Stimulated activated CD8-positive, alpha-beta memory T cell treated with anti-CD3 and anti-CD28 coated beads, Interleukin-2, amount 100 ng/mL, for 48 hours (primary cell): ENCODE data around the gene DRD4.

Source experiments
- DNase-seq, 2 donors: peaks; one replicate each; pipeline ENCODE4 v3.0.0-alpha.2; 2020; ENCODE audit warnings: low read depth in 2 of 2

Gene DRD4

DNA sequence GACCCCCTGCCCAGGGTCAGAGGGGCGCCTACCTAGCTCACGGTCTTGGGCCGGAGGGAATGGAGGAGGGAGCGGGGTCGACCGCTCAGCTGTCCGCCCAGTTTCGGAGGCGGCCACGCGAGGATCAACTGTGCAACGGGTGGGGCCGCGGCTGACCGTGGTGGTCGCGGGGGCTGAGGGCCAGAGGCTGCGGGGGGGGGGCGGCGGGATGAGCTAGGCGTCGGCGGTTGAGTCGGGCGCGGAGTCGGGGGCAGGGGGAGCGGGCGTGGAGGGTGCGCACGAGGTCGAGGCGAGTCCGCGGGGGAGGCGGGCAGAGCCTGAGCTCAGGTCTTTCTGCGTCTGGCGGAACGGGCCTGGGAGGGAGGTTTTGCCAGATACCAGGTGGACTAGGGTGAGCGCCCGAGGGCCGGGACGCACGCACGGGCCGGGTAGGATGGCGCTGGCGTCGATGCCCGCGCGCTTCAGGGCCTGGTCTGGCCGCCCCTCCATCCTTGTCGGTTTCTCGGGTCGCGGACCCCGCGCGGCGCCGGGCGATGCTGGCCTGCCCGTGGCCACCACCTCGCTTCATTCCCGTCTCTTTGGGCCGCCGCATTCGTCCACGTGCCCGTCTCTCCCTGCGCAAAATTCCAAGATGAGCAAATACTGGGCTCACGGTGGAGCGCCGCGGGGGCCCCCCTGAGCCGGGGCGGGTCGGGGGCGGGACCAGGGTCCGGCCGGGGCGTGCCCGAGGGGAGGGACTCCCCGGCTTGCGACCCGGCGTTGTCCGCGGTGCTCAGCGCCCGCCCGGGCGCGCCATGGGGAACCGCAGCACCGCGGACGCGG is at the start of gene DRD4:
DRD4 (plus strand) TSS at position 759 of the 822 bp plus-strand sequence; CDS start at position 795, 36 bp downstream.
- DNase-seq = no peak

DNA sequence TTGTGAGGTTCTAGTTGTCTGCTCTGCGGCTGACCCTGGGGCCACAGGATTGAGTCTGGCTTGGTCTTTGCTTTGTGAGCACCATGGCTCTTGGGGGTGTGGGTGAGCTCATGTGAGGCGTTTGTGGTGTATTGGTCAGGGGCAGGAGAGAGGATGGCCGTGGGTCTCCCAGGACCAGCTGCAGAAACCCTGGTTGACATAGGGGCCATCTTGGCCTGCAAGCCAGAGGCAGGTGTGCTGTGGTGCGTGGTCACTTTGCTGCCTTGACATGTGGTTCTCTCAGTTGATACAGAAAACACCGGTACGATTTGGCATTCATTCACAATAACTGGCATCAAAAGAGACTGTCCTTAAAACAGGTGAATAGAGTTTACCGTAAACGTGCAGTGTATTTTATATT is 49.5 kb upstream of the DRD4 start:
- no peak for DNase-seq

GRCh38 chr11:587978-588380 is 49.1 kb upstream of the DRD4 start:
- peak; percentile 49 to 51 for DNase-seq

- DNase-seq = no peak
Observed at GRCh38 chr11:589798-590197, 47.3 kb upstream of the DRD4 start.

- no peak for DNase-seq
Observed at GRCh38 chr11:590997-591396, 46.1 kb upstream of the DRD4 start.

- DNase-seq = no peak
Observed at GRCh38 chr11:592501-592900, 44.6 kb upstream of the DRD4 start.

GRCh38 chr11:592918-593317 is 44.2 kb upstream of the DRD4 start:
- DNase-seq = no peak

GRCh38 chr11:593347-593746 is 43.7 kb upstream of the DRD4 start:
- DNase-seq = no peak

- no peak for DNase-seq
Observed at GRCh38 chr11:595400-595799, 41.7 kb upstream of the DRD4 start.

DNA sequence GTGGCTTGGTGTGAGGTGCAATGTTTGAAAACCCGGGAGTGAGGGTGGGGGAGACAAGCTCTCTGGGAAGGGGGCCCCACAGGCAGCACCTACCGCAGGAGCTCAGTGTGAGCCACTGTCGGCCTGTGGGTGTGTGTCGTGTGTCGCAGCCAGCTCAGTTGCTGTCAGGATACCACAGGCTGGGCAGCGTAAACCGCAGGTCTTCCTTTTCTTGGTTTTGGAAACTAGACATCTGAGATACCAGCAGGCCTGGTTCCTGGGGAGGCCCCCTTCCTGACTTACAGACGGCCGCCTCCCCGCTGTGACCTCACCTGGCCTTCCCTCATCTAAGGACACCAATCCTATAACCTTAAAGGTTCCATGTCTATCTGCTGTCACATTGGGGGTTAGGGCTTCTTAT is 40.7 kb upstream of the DRD4 start:
- no peak for DNase-seq

- DNase-seq = no peak
Observed at GRCh38 chr11:597166-597725, 39.8 kb upstream of the DRD4 start.

GRCh38 chr11:598005-598680 is 38.9 kb upstream of the DRD4 start:
- no peak for DNase-seq

DNA sequence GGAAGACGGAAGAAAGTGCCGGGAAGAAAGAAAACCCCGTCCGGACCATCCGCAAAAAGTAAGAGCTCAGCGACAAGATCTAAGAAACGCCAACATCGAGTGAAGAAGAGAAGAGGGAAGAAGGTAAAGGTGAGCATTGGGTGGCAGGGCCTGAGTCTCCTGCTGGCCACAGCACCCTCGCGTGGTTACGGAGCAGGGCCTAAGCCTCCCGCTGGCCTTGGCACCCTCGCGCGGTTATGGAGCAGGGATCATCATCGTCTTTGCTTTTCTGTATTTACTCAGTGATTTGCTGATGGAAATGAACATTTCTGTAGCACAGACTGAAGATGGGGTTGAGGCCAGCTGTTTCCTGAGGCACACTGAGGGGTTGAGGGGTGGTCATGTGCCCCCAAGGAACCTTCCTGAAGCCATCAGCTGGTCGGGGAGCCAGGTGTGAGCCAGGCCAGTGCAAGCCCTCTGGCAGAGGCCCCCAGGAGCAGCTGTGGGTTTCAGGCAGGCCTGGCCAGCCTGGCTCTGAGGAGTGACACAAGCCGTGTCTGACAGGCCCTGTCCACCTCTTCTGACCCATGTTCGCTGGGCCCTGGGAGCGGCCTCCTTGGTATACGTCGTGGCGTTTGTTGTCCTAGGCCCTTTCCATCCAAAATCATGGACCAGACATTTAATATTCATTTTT is 35.4 kb upstream of the DRD4 start:
- DNase-seq = no peak

DNA sequence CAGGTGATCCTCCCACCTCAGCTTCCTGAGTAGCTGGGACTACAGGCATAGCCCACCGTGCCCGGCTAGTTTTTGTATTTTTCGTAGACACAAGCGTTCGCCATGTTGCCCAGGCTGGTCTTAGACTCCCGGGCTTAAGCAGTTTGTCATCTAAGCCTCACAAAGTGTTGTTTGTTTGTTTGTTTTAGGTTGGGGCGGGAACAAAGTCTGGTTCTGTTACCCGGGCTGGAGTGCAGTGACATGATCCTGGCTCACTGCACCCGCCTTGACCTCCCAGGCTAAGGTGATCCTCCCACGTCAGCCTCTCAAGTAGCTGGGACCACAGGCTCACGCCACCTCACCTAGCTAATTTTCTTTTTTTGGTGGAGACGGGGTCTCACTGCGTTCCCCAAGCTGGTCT is 33.9 kb upstream of the DRD4 start:
- DNase-seq = no peak

- no peak for DNase-seq
Observed at GRCh38 chr11:605286-606129, 31.6 kb upstream of the DRD4 start.

DNA sequence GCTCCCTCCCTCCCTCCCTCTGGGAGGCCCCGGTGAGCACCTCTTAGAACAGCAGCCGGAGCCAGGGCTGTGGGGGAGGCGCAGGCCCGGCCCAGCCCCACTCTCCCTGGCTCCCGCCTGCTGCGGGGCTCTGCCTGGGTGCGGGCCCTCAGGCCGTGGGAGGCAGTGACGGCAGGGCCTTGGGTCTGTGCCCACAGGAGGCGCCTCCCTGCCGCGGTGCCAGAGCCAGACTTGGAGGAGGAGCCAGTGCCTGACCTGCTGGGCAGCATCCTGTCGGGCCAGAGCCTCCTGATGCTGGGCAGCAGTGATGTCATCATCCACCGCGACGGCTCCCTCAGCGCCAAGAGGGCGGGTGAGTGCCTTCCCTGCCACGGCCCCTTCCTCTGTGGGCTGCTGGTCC is 30.8 kb upstream of the DRD4 start:
- DNase-seq = no peak

- no peak for DNase-seq
Observed at GRCh38 chr11:607020-607780, 29.9 kb upstream of the DRD4 start.

- DNase-seq = no peak
Observed at GRCh38 chr11:607971-608659, 29.0 kb upstream of the DRD4 start.

GRCh38 chr11:608791-609251 is 28.2 kb upstream of the DRD4 start:
- DNase-seq = no peak

DNA sequence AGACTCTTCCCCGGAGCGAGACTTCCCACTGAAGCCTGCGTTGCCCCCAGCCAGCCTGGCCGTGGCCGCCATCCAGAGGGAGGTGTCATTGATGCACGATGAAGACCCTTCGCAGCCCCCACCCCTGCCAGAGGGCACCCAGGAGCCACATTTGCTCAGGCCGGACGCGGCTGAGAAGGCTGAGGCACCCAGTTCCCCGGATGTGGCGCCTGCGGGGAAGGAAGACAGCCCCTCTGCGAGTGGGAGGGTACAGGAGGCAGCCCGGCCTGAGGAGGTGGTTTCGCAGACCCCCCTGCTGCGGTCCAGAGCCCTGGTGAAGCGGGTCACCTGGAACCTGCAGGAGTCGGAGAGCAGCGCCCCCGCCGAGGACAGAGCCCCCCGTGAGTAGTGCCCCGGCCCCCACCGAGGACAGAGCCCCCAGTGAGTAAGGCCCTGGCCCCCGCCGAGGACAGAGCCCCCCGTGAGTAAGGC is 27.7 kb upstream of the DRD4 start:
- DNase-seq = no peak
